Measurements from ENCODE around the gene RSRP1. TPM values are rescaled to one million over a fixed set of nuclear protein-coding genes. Genes with fewer than 3 reads are reported as not detected.
"Not testable (repeated sequence)": the region's sequence is repeated elsewhere in the genome, so short reads cannot be mapped to it uniquely, and the experiment has no call there.

The RSRP1 gene
- total RNA-seq, 1 donor = 51.2 TPM

DNA sequence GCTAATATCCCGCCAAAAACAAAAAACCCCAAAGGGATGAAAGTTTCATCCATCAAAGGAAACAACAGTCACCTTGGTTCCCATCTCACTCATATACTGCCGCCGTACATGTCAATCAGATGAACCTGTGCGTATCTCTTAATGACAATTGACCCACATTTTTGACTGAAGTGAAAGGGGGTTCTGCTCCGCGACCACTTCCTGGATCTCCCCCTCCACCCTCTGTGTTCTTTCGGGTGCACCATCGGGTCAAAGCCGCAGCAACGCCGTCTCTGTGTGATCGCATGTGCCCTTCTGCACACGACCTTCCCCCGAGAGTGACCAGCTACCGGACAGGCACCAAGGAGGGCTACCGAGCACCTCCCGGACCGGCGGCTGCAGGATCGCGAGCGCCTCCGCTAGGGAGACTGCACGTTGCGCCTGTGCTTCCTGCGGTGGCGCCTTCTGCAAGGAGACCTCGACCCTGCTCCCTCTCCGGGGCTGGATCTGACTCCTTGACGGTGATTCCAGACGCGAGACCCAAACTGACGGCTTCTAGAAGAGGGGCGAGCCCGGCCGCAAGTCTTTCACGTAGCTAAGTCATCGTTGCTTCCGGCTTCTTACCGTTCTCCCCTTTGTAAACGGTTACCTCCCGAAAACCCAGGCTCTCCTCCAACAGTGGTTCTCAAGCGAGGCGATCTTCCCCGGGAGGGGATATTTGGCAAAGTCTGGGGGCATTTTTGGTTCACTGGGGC, 19.5 kb upstream of the RSRP1 start:
- TF ChIP-seq, protein P1, sequence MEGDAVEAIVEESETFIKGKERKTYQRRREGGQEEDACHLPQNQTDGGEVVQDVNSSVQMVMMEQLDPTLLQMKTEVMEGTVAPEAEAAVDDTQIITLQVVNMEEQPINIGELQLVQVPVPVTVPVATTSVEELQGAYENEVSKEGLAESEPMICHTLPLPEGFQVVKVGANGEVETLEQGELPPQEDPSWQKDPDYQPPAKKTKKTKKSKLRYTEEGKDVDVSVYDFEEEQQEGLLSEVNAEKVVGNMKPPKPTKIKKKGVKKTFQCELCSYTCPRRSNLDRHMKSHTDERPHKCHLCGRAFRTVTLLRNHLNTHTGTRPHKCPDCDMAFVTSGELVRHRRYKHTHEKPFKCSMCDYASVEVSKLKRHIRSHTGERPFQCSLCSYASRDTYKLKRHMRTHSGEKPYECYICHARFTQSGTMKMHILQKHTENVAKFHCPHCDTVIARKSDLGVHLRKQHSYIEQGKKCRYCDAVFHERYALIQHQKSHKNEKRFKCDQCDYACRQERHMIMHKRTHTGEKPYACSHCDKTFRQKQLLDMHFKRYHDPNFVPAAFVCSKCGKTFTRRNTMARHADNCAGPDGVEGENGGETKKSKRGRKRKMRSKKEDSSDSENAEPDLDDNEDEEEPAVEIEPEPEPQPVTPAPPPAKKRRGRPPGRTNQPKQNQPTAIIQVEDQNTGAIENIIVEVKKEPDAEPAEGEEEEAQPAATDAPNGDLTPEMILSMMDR (IDR thresholded peaks at IDR 0.05; ENCODE audit: insufficient read depth, low read length) = peak; percentile 6
- not testable (repeated sequence) for DNase-seq (ENCODE audit: low read depth)
- H3K4me3 ChIP-seq (ENCODE audit: low read depth, low read length) = peak overlapping the region; percentile 66

- DNase-seq (ENCODE audit: low read depth); H3K4me3 ChIP-seq (ENCODE audit: low read depth, low read length): not testable (repeated sequence)
Measured at GRCh38 chr1:25260336-25260735, 13.1 kb upstream of the RSRP1 start.

DNA sequence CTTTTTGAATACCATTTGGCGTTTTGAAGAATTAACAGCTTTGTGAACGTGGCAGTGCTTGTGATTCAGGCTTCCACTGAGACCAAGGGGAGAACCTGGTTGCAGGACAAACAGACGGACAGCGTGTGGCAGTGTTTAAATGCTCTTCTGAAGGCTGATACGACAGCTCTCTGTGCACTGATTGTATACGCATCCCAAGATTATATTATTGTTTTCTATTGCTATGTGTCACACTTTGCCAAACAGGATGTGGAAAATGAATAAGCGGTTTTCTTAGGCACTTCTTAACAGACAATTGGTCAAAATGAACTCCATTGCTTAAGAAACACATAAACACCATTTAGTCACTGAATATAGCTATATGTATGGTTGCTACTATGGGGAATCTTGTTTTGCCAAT, 12.6 kb upstream of the RSRP1 start:
- not testable (repeated sequence) for H3K4me3 ChIP-seq (ENCODE audit: low read depth, low read length); DNase-seq (ENCODE audit: low read depth)

GRCh38 chr1:25257196-25257595, 9.9 kb upstream of the RSRP1 start:
- DNase-seq (ENCODE audit: low read depth) = no peak
- H3K4me3 ChIP-seq (ENCODE audit: low read depth, low read length) = no peak overlapping the region
- TF ChIP-seq, protein P1 (IDR thresholded peaks at IDR 0.05; ENCODE audit: insufficient read depth, low read length) = no peak

DNA sequence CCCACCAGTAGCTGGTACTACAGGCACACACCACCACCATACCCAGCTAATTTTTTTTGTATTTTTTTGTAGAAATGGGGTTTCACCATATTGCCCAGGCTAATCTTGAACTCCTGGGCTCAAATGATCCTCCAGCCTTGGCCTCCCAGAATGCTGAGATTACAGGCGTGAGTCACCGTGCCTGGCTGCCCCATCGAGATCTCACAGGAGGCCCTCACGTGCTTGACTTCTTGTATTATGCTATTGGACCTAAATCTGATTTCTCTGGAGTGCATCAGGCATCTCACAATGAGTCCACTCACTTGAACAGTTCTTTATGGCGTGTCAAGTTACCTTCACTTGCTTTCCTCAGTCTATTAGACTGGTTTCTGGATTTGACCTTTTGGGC, 9.3 kb upstream of the RSRP1 start:
- DNase-seq (ENCODE audit: low read depth) = no peak
- TF ChIP-seq, protein P1 (IDR thresholded peaks at IDR 0.05; ENCODE audit: insufficient read depth, low read length) = no peak
- no peak overlapping the region for H3K4me3 ChIP-seq (ENCODE audit: low read depth, low read length)

- DNase-seq (ENCODE audit: low read depth) = no peak
- TF ChIP-seq, protein P1 (IDR thresholded peaks at IDR 0.05; ENCODE audit: insufficient read depth, low read length) = no peak
- no peak overlapping the region for H3K4me3 ChIP-seq (ENCODE audit: low read depth, low read length)
Measured at GRCh38 chr1:25255706-25256577, 8.7 kb upstream of the RSRP1 start.

GRCh38 chr1:25253911-25254310, 6.7 kb upstream of the RSRP1 start:
- TF ChIP-seq, protein P1 (IDR thresholded peaks at IDR 0.05; ENCODE audit: insufficient read depth, low read length) = no peak
- no peak overlapping the region for H3K4me3 ChIP-seq (ENCODE audit: low read depth, low read length)
- DNase-seq (ENCODE audit: low read depth) = no peak

Measured in fibroblast of the aortic adventitia (primary cell).